Ishikawa (cell line): Measurements from ENCODE around the gene TRAPPC12.

ENCODE experiments used
- CEBPB ChIP-seq: IDR thresholded peaks from 2 replicates; pipeline ENCODE4 v1.6.1; 2012
- CREB1 ChIP-seq: IDR thresholded peaks from 2 replicates; pipeline ENCODE4 v1.6.1; 2012; ENCODE audit warnings: low read depth
- EGR1 ChIP-seq: IDR thresholded peaks from 2 replicates; pipeline ENCODE4 v1.6.1; 2012
- EP300 ChIP-seq: IDR thresholded peaks from 2 replicates; pipeline ENCODE4 v1.6.1; 2012; ENCODE audit warnings: borderline replicate concordance
- FOXM1 ChIP-seq: IDR thresholded peaks from 2 replicates; pipeline ENCODE4 v1.6.1; 2012; ENCODE audit warnings: low read depth, borderline replicate concordance
- MAX ChIP-seq: IDR thresholded peaks from 2 replicates; pipeline ENCODE4 v1.6.1; 2012
- NFIC ChIP-seq: IDR thresholded peaks from 2 replicates; pipeline ENCODE4 v1.6.1; 2012
- RAD21 ChIP-seq: IDR thresholded peaks from 2 replicates; pipeline ENCODE4 v1.6.1; 2012; ENCODE audit warnings: low read depth
- REST ChIP-seq: IDR thresholded peaks from 2 replicates; pipeline ENCODE4 v1.6.1; 2012; ENCODE audit warnings: low read depth, mild to moderate bottlenecking
- TAF1 ChIP-seq: IDR thresholded peaks from 2 replicates; pipeline ENCODE4 v1.6.1; 2012; ENCODE audit warnings: low read depth, mild to moderate bottlenecking
- TCF12 ChIP-seq: IDR thresholded peaks from 2 replicates; pipeline ENCODE4 v1.6.1; 2012; ENCODE audit warnings: low read depth
- TEAD4 ChIP-seq: IDR thresholded peaks from 2 replicates; pipeline ENCODE4 v1.6.1; 2012
- USF1 ChIP-seq: IDR thresholded peaks from 2 replicates; pipeline ENCODE4 v1.6.1; 2012
- YY1 ChIP-seq: IDR thresholded peaks from 2 replicates; pipeline ENCODE4 v1.6.1; 2012; ENCODE audit warnings: low read depth
- ZBTB7A ChIP-seq: IDR thresholded peaks from 2 replicates; pipeline ENCODE4 v1.6.1; 2012; ENCODE audit warnings: low read depth

Gene TRAPPC12

GRCh38 chr2:3469486-3469885, 90.0 kb downstream of the TRAPPC12 start:
- TF ChIP-seq REST (no peak), RAD21 (no peak)

- no peak for TF ChIP-seq TAF1
- TF ChIP-seq TEAD4 = no peak
- TF ChIP-seq TCF12 = no peak
Measured at GRCh38 chr2:3470166-3470651, 90.7 kb downstream of the TRAPPC12 start.

- TF ChIP-seq NFIC (no peak), CREB1 (no peak), USF1 (no peak), TCF12 (no peak), FOXM1 (no peak), CEBPB (no peak), TAF1 (no peak), ZBTB7A (no peak), YY1 (no peak), EGR1 (no peak), RAD21 (no peak), REST (no peak), TEAD4 (no peak), MAX (no peak), EP300 (no peak)
Measured at GRCh38 chr2:3470856-3471737, 91.6 kb downstream of the TRAPPC12 start.

- TF ChIP-seq EP300 (no peak), EGR1 (no peak), TEAD4 (no peak), REST (no peak), ZBTB7A (no peak), CREB1 (no peak), YY1 (no peak), USF1 (no peak), TCF12 (no peak), TAF1 (no peak), FOXM1 (no peak), RAD21 (no peak), MAX (no peak), CEBPB (no peak), NFIC (no peak)
Measured at GRCh38 chr2:3472296-3472695, 92.8 kb downstream of the TRAPPC12 start.

GRCh38 chr2:3472966-3473365, 93.5 kb downstream of the TRAPPC12 start:
- TF ChIP-seq USF1 (no peak), EGR1 (no peak), CEBPB (no peak), TEAD4 (no peak), ZBTB7A (no peak), FOXM1 (no peak)
